Measurements from ENCODE around the gene CENPI. TPM values are rescaled to one million over a fixed set of nuclear protein-coding genes. Genes with fewer than 3 reads are reported as not detected.

CENPI gene
- total RNA-seq, 4 donors from 2014 or later, result 0.64 to 1.7 (median 1.3) TPM

DNA sequence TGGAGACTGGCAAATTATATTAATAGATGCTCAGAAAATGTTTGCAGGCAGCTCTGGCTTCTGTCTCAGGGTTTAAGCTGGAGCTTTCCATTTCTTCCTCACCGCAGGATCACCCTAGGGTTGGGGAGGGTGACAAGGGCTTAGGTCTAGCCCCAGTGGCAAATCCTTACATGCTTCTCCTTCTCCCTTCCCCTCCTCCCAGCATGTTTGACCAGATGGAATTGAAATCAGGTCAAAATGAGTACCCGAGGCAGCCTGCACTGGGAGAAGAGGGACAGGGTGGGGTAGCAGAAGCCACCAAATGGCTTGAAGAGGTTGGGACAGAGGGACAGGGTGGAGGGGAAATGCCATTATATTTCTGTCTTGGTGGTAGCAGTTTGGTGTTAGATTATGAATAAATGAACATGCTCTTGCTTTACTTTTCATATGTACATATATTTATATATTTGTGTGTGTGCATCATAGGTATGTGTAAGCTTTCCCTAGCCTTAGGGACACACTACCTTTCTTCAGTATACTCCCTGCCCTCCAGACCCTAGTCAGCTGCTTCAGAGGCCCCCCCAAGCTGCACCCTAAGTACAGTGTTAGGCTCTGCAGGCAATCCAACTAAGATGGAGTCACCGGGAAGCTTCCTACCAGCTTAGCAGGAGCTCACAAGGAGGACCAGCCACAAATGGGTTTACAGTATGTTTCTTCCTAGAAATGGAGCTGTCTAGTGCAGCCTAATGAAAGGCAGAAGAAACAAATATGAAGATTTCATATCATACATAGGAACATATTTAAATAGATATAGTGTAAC is 17.5 kb upstream of the CENPI start:
- 65% methylated on average over 3 of the region's 3 CpGs for WGBS
- no peak overlapping the region for H3K4me3 ChIP-seq
- H3K27ac ChIP-seq, result no peak overlapping the region
- TF ChIP-seq EP300 (IDR thresholded peaks at IDR 0.05) (no peak), POLR2A (IDR thresholded peaks at IDR 0.05) (no peak), POLR2AphosphoS5 (IDR thresholded peaks at IDR 0.05) (no peak)
- TF ChIP-seq, protein P1, sequence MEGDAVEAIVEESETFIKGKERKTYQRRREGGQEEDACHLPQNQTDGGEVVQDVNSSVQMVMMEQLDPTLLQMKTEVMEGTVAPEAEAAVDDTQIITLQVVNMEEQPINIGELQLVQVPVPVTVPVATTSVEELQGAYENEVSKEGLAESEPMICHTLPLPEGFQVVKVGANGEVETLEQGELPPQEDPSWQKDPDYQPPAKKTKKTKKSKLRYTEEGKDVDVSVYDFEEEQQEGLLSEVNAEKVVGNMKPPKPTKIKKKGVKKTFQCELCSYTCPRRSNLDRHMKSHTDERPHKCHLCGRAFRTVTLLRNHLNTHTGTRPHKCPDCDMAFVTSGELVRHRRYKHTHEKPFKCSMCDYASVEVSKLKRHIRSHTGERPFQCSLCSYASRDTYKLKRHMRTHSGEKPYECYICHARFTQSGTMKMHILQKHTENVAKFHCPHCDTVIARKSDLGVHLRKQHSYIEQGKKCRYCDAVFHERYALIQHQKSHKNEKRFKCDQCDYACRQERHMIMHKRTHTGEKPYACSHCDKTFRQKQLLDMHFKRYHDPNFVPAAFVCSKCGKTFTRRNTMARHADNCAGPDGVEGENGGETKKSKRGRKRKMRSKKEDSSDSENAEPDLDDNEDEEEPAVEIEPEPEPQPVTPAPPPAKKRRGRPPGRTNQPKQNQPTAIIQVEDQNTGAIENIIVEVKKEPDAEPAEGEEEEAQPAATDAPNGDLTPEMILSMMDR (IDR thresholded peaks at IDR 0.05), result no peak
- H3K27me3 ChIP-seq, result no peaks in the 10 kb centered on the region
- H3K4me1 ChIP-seq, result no peaks in the 10 kb centered on the region
- H3K9me3 ChIP-seq, result no peaks in the 10 kb centered on the region
- DNase-seq (ENCODE audit: low spot score in 2 of 2), result no peak
- no peaks in the 10 kb centered on the region for H3K36me3 ChIP-seq

DNA sequence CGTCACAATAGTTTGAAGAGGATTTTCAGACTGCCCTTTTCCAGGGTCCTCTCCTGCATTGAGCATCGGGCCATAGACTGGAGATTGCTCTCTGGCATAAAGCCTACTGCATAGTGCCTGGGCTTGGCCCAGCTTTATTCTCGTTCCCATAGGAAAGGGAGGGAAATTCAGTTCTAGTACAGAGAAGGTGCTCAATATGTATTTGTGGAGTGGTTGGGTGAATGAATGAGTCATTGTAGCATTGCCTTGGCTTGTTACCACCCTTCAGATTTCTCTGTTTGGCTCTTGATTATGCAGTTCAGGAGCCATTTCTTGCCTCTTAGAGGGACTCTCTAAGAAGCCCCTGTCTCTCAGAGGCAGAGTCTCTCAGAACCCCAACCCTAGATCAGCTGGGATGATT is 16.8 kb upstream of the CENPI start:
- Histone ChIP-seq H3K4me1 (no peaks in the 10 kb centered on the region), H3K27ac (no peak overlapping the region), H3K27me3 (no peaks in the 10 kb centered on the region), H3K4me3 (no peak overlapping the region), H3K9me3 (no peaks in the 10 kb centered on the region), H3K36me3 (no peaks in the 10 kb centered on the region)
- 70% methylated on average over 3 of the region's 3 CpGs for WGBS
- no peak for DNase-seq (ENCODE audit: low spot score in 2 of 2)
- TF ChIP-seq POLR2A (IDR thresholded peaks at IDR 0.05), result no peak
- TF ChIP-seq EP300 (IDR thresholded peaks at IDR 0.05), result no peak
- TF ChIP-seq, protein P1 (IDR thresholded peaks at IDR 0.05), result no peak
- no peak for TF ChIP-seq POLR2AphosphoS5 (IDR thresholded peaks at IDR 0.05)

DNA sequence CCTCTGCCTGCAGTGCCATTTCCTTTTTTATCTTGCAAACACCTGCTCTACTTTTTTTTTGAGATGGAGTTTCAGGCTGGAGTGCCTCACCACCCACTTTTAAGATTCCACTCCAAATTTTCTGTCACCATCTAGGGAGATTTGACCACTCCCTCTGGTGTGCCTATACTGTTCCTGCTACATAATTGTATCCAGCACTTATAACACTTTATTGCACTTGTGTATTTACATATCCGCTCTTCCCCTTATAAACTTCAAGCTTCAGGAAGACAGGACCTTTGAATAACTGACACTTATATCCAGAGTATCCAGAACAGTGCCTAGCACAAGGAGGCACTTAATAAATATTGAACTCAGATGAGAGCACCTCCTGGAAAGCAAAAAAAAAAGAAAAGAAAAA is 6.2 kb upstream of the CENPI start:
- no peak for DNase-seq (ENCODE audit: low spot score in 2 of 2)
- WGBS, result 97% methylated on average over 1 of the region's 1 CpG

DNA sequence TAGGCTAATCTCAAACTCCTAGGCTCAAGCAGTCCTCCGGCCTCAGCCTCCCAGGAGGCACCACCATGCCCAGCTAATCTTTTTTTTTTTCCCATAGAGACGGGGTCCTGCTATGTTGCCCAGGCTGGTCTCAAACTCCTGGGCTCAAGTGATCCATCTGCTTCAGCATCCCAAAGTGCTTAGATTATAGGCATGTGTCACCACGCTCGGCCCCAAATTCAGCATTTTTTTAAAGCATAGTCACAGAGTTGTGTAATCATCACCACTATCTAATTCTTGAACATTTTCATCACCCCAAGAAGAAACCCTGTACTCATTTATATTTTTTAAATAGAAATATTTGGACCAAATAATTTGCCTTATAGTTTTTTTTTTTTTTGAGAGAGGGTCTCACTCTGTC is 10.3 kb downstream of the CENPI start:
- TF ChIP-seq EP300 (IDR thresholded peaks at IDR 0.05) (no peak), POLR2AphosphoS5 (IDR thresholded peaks at IDR 0.05) (no peak), POLR2A (IDR thresholded peaks at IDR 0.05) (no peak)
- TF ChIP-seq, protein P1 (IDR thresholded peaks at IDR 0.05), result no peak
- H3K27ac ChIP-seq, result no peak overlapping the region
- no peak for DNase-seq (ENCODE audit: low spot score in 2 of 2)
- no peaks in the 10 kb centered on the region for H3K36me3 ChIP-seq
- H3K4me1 ChIP-seq, result no peaks in the 10 kb centered on the region
- WGBS, result 89% methylated on average over 4 of the region's 4 CpGs
- no peaks in the 10 kb centered on the region for H3K27me3 ChIP-seq
- H3K9me3 ChIP-seq, result no peaks in the 10 kb centered on the region
- H3K4me3 ChIP-seq, result no peak overlapping the region

More for the DNA sequence above, 6.2 kb upstream of the CENPI start:
- Histone ChIP-seq H3K4me1 (no peaks in the 10 kb centered on the region), H3K9me3 (no peaks in the 10 kb centered on the region), H3K27me3 (no peaks in the 10 kb centered on the region), H3K4me3 (no peak overlapping the region), H3K36me3 (no peaks in the 10 kb centered on the region), H3K27ac (no peak overlapping the region)
- TF ChIP-seq EP300 (IDR thresholded peaks at IDR 0.05) (no peak), POLR2A (IDR thresholded peaks at IDR 0.05) (no peak), POLR2AphosphoS5 (IDR thresholded peaks at IDR 0.05) (no peak)
- TF ChIP-seq, protein P1 (IDR thresholded peaks at IDR 0.05), result no peak

DNA sequence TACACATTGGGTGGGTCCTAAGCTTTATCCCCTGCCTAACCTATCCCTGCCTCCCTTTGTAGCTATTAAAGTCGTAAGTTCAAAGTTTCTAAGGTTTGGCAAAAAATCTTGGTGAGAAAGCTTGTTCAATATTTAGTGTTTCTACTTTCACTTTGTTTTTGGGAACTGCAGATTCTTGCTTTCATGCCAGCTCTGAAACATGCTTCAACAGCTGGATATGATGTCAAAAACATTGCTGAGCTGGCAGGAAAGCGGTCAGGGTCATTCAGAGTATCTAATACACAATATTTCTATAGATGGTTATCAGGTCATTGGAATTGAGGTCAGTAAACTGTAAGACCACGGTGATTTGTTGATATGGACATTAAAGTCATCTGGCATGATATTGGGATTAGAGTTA is 19.7 kb downstream of the CENPI start:
- H3K36me3 ChIP-seq, result no peaks in the 10 kb centered on the region
- WGBS, result 47% methylated on average over 3 of the region's 3 CpGs
- no peak for TF ChIP-seq POLR2A (IDR thresholded peaks at IDR 0.05)
- no peak for TF ChIP-seq POLR2AphosphoS5 (IDR thresholded peaks at IDR 0.05)
- TF ChIP-seq, protein P1 (IDR thresholded peaks at IDR 0.05), result no peak
- TF ChIP-seq EP300 (IDR thresholded peaks at IDR 0.05), result no peak
- H3K9me3 ChIP-seq, result no peaks in the 10 kb centered on the region
- no peaks in the 10 kb centered on the region for H3K27me3 ChIP-seq
- no peak overlapping the region for H3K4me3 ChIP-seq
- H3K4me1 ChIP-seq, result no peaks in the 10 kb centered on the region
- no peak overlapping the region for H3K27ac ChIP-seq
- no peak for DNase-seq (ENCODE audit: low spot score in 2 of 2)

Data from suprapubic skin (tissue), 4 donors.